C4-2B (cell line): ENCODE measurements around the gene STRA6.

ENCODE experiments used
- H3K27ac ChIP-seq: fragments of 450-650 bp; 2 replicates; pipeline ENCODE4 v1.5.1; 2017
- ZFX ChIP-seq: fragments of 450-650 bp; IDR thresholded peaks from 2 replicates; pipeline ENCODE4 v1.6.1; 2017
- TF ChIP-seq, protein P1 (sequence below): fragments of 450-650 bp; conservative IDR thresholded peaks from 2 replicates; pipeline ENCODE4 v1.5.1; 2017; ENCODE audit warnings: mild to moderate bottlenecking

The STRA6 gene

DNA sequence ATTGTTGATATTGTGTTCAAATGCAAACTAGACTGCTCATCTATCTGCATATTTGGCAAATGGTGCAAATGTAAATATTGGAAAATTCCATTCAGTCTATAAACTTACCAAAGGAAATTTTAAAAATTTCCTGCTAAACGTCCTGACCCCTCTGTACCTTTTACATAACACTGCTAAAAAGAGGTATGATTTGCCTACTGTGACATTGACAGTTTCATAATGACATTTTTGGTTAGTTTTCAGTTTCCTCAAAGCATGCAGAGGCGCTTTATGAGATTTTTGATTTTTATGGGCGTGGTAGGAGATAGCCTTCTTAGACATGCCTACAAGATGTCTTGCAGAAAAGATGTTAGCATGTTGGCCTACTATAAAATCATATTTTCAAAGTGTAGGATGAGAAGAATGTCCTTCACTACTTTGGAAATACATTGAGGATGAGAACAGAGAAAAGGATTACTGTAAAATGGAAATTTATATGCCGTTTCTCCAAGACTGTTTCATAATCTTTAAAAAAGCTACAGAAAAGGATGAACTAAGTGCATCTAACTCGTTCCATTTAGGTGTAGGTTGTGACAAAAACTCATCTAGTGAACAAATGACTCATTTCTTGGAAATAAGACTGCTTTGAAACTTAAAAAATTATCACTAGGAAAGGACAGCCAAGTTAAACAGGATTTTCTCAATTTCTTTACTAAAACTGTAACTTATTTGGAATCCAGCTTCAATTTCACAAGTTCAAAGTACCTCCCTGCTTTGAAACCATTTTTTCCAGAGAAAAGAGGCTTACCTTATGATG is 43.5 kb downstream of the STRA6 start:
- TF ChIP-seq, protein P1, sequence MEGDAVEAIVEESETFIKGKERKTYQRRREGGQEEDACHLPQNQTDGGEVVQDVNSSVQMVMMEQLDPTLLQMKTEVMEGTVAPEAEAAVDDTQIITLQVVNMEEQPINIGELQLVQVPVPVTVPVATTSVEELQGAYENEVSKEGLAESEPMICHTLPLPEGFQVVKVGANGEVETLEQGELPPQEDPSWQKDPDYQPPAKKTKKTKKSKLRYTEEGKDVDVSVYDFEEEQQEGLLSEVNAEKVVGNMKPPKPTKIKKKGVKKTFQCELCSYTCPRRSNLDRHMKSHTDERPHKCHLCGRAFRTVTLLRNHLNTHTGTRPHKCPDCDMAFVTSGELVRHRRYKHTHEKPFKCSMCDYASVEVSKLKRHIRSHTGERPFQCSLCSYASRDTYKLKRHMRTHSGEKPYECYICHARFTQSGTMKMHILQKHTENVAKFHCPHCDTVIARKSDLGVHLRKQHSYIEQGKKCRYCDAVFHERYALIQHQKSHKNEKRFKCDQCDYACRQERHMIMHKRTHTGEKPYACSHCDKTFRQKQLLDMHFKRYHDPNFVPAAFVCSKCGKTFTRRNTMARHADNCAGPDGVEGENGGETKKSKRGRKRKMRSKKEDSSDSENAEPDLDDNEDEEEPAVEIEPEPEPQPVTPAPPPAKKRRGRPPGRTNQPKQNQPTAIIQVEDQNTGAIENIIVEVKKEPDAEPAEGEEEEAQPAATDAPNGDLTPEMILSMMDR: no peak
- no peak for TF ChIP-seq ZFX
- H3K27ac ChIP-seq: no peak overlapping the region

- no peak overlapping the region for H3K27ac ChIP-seq
- TF ChIP-seq, protein P1: no peak
- TF ChIP-seq ZFX: no peak
These were observed 44.4 kb downstream of the STRA6 start for GRCh38 chr15:74157868-74158827.

- no peak overlapping the region for H3K27ac ChIP-seq
- TF ChIP-seq, protein P1: no peak
- TF ChIP-seq ZFX: no peak
These were observed 45.7 kb downstream of the STRA6 start for GRCh38 chr15:74156678-74157411.

- TF ChIP-seq ZFX: no peak
- TF ChIP-seq, protein P1: no peak
- no peak overlapping the region for H3K27ac ChIP-seq
These were observed 46.7 kb downstream of the STRA6 start for GRCh38 chr15:74155766-74156417.

DNA sequence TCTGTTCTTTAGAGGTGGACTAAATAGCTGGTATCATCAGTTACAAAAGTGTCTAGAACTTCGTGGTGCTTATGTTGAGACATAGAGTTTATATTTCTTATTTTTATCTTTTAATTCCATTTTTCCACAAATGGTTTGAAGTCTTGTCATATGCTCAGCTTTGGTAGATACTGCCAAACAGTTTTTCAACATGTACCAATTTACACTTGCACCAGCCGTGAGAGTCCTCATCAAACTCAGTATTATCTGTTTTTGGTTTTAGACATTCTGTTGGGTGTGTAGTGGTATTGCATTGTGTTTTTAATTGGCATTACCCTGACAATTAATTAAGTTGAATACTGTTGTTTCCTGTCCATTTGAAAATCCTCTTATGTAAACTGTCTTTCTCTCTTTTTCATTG is 55.5 kb downstream of the STRA6 start:
- no peak overlapping the region for H3K27ac ChIP-seq
- TF ChIP-seq ZFX: no peak
- TF ChIP-seq, protein P1: no peak

GRCh38 chr15:74146277-74146800 is 56.2 kb downstream of the STRA6 start:
- H3K27ac ChIP-seq: no peak overlapping the region
- TF ChIP-seq ZFX: no peak

DNA sequence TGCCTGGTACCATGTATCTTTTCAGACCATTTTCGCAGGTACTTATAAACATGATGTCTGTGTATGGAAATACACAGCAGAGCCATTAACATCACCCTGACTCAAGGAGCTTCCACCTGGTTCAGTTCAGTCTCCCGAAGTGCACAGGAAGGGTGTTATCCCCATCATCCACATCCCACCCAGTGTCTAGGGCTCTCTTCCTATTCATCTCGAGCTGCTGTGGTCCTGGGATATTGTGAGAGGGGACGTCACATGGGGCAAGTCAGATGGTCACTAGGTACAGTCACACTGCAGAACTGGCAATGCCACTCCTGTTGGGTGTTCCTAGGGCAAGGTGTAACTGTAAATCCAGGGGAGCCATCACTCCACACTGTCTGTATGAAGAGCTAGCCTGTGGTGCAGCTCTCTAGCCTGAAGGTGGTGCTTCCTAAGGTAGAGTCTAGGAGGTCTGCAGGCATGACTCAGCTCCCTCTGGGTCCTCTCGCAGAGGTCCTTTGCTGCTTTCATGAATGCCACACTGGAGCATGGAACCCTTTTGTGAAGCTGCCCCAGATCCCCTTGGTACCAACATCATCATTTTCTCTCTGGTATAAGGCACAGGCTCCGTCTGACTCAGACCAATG is 58.3 kb downstream of the STRA6 start:
- TF ChIP-seq ZFX: no peak
- TF ChIP-seq, protein P1: no peak
- no peak overlapping the region for H3K27ac ChIP-seq
